C4-2B (cell line): ENCODE results near the gene SEC24B.

Source experiments
- ZFX ChIP-seq: fragments of 450-650 bp; IDR thresholded peaks from 2 replicates; pipeline ENCODE4 v1.6.1; 2017
- TF ChIP-seq, protein P1 (sequence below): fragments of 450-650 bp; conservative IDR thresholded peaks from 2 replicates; pipeline ENCODE4 v1.5.1; 2017; ENCODE audit warnings: mild to moderate bottlenecking

DNA sequence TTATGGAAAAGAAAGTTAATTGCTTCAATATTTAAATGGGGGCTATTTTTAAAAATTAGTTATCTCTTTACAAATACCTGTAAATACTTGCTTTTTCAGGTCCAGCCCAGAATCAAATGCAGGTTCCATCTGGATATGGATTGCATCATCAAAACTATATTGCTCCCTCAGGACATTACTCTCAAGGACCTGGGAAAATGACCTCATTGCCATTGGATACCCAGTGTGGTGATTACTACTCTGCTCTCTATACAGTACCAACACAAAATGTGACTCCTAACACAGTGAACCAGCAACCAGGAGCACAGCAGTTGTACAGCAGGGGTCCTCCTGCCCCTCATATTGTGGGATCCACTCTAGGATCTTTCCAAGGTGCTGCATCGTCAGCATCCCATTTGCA, 29.2 kb downstream of the SEC24B start:
- TF ChIP-seq, protein P1, sequence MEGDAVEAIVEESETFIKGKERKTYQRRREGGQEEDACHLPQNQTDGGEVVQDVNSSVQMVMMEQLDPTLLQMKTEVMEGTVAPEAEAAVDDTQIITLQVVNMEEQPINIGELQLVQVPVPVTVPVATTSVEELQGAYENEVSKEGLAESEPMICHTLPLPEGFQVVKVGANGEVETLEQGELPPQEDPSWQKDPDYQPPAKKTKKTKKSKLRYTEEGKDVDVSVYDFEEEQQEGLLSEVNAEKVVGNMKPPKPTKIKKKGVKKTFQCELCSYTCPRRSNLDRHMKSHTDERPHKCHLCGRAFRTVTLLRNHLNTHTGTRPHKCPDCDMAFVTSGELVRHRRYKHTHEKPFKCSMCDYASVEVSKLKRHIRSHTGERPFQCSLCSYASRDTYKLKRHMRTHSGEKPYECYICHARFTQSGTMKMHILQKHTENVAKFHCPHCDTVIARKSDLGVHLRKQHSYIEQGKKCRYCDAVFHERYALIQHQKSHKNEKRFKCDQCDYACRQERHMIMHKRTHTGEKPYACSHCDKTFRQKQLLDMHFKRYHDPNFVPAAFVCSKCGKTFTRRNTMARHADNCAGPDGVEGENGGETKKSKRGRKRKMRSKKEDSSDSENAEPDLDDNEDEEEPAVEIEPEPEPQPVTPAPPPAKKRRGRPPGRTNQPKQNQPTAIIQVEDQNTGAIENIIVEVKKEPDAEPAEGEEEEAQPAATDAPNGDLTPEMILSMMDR, result no peak
- TF ChIP-seq ZFX, result no peak
